Hepatocyte (in vitro differentiated cells): ENCODE results near the gene SH3GL3.

Experiments used
- CTCF ChIP-seq: fragments of 200-600 bp; sonication (generic); IDR thresholded peaks from 2 replicates; pipeline ENCODE4 v1.5.1; 2016; ENCODE audit warnings: antibody characterized with exemption, mild to moderate bottlenecking; ENCODE audit not compliant: poor library complexity
- EZH2 ChIP-seq: fragments of 200-600 bp; sonication (generic); IDR thresholded peaks from 2 replicates; pipeline ENCODE4 v1.6.1; 2016; ENCODE audit warnings: antibody characterized with exemption, mild to moderate bottlenecking, borderline replicate concordance
- EZH2phosphoT487 ChIP-seq: fragments of 200-600 bp; sonication (generic); IDR thresholded peaks from one replicate; pipeline ENCODE4 v1.6.1; 2018; ENCODE audit warnings: antibody characterized with exemption, mild to moderate bottlenecking, low read depth, moderate library complexity; ENCODE audit not compliant: unreplicated experiment, severe bottlenecking

GRCh38 chr15:83658430-83659416 is 211.6 kb downstream of the SH3GL3 start:
- TF ChIP-seq CTCF (no peak), EZH2 (no peak), EZH2phosphoT487 (no peak)
